Measurements from ENCODE around the gene LIPE.

LIPE gene

DNA sequence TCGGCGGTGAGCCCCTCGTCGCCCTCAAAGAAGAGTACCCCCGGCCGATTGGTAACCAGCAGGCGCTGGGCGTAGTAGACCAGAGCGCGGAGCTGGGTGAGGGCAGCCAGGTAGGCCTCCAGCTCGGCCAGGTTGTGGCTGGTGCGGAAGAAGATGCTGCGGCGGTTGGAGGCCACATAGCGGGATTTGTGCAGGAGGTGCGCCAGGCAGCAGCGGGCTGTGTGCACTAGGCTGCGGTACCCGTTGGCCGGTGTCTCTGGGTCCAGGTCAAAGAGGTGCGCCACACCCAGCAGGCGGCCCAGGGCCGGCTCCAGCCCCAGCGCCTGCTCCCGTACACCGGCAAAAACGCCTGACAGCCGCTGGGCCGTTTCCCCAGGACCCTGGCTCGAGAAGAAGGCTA lies 16.8 kb downstream of the LIPE start:
- TF ChIP-seq, protein P1, sequence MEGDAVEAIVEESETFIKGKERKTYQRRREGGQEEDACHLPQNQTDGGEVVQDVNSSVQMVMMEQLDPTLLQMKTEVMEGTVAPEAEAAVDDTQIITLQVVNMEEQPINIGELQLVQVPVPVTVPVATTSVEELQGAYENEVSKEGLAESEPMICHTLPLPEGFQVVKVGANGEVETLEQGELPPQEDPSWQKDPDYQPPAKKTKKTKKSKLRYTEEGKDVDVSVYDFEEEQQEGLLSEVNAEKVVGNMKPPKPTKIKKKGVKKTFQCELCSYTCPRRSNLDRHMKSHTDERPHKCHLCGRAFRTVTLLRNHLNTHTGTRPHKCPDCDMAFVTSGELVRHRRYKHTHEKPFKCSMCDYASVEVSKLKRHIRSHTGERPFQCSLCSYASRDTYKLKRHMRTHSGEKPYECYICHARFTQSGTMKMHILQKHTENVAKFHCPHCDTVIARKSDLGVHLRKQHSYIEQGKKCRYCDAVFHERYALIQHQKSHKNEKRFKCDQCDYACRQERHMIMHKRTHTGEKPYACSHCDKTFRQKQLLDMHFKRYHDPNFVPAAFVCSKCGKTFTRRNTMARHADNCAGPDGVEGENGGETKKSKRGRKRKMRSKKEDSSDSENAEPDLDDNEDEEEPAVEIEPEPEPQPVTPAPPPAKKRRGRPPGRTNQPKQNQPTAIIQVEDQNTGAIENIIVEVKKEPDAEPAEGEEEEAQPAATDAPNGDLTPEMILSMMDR (conservative IDR thresholded peaks at IDR 0.05) = no peak
- H3K27ac ChIP-seq = no peak overlapping the region

- TF ChIP-seq, protein P1 (conservative IDR thresholded peaks at IDR 0.05) = no peak
- H3K27ac ChIP-seq = no peak overlapping the region
Observed at GRCh38 chr19:42409477-42409876, 17.7 kb downstream of the LIPE start.

- TF ChIP-seq, protein P1 (conservative IDR thresholded peaks at IDR 0.05) = no peak
- H3K27ac ChIP-seq = no peak overlapping the region
Observed at GRCh38 chr19:42407816-42408175, 19.4 kb downstream of the LIPE start.

- no peak overlapping the region for H3K27ac ChIP-seq
- TF ChIP-seq, protein P1 (conservative IDR thresholded peaks at IDR 0.05) = no peak
Observed at GRCh38 chr19:42407085-42407815, 19.9 kb downstream of the LIPE start.

DNA sequence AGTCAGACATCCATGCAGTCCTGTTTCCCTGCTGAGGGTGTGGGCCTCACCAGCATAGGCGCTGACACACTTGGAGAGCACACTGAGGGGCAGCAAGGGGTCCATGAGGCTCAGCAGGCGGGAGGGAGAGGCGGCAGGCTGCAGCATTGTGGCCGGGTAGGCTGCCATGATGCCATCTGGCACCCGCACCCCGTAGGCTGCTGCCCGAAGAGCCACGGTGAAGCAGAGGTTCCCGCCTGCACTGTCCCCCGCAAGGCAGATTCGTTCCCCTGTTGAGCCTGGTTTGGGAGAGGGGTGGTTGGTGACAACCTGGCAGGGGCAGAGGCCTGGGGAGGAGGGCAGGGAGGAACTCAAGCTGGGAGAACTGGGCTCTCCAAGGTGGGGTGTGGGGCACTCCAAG lies 21.1 kb downstream of the LIPE start:
- TF ChIP-seq, protein P1 (conservative IDR thresholded peaks at IDR 0.05) = no peak
- H3K27ac ChIP-seq = no peak overlapping the region

DNA sequence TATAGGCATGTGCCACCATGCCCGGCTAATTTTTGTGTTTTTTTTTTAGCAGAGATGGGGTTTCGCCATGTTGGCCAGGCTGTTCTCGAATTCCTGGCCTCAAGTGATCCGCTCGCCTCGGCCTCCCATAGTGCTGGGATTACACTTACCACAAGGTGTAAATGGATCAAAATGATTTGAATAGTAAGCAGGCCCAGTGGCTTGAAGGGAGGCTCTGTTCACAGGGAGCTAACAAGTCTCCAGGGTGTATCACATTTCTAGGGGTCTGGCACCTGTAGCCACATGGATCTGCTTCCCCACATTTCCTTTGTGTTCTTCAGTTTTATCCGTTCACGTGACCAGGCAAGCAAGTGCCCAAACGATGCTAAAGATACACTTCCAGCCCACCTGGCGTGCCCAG lies 23.6 kb downstream of the LIPE start:
- H3K27ac ChIP-seq = no peak overlapping the region
- TF ChIP-seq, protein P1 (conservative IDR thresholded peaks at IDR 0.05) = no peak

DNA sequence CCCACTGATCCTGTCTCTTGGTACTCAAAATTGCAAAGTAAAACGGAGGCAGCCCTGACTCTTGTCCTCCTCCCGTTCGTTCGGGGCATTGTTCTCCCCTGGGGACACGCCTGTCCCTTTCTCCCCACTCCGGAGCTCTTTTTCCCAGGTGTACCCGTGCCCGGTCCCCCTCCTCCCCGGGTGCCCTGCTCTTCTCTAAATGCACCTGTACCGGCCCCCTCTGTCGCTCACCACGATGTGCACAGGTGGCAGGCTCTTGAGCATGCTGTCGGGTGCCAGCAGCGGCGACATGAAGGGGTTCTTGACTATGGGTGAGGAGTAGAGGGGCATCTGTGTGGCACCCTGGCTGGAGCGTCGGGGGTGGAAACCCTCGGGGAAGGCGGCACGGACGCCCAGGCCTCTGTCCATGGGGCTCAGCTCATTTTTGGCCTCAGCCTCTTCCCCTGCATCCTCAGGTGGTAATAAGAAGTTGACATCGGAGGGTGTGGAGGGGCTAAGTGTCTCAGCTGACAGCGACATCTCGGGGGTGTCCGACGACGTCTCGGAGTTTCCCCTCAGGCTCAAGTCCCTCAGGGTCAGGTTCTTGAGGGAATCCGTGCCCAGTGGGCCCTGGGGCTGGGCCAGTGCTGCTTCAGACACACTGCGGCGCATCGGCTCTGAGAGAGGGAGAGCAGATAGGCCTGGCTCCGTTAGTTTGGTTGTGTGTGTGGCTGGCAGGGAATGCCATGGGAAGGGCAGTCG lies 24.6 kb downstream of the LIPE start:
- peak overlapping the region; percentile 87 for H3K27ac ChIP-seq
- TF ChIP-seq, protein P1 (conservative IDR thresholded peaks at IDR 0.05) = no peak
